WI38 (cell line): Measurements from ENCODE around the gene UNC5A.

Source experiments
- H3K4me3 ChIP-seq: 2 replicates; pipeline ENCODE4 v1.5.1; 2011; ENCODE audit warnings: low read depth, mild to moderate bottlenecking, control low read depth, low read length
- TF ChIP-seq, protein P1 (sequence below): IDR thresholded peaks from 2 replicates; pipeline ENCODE4 v1.5.1; 2012; ENCODE audit warnings: low read depth, mild to moderate bottlenecking, control low read depth, low read length

UNC5A gene

DNA sequence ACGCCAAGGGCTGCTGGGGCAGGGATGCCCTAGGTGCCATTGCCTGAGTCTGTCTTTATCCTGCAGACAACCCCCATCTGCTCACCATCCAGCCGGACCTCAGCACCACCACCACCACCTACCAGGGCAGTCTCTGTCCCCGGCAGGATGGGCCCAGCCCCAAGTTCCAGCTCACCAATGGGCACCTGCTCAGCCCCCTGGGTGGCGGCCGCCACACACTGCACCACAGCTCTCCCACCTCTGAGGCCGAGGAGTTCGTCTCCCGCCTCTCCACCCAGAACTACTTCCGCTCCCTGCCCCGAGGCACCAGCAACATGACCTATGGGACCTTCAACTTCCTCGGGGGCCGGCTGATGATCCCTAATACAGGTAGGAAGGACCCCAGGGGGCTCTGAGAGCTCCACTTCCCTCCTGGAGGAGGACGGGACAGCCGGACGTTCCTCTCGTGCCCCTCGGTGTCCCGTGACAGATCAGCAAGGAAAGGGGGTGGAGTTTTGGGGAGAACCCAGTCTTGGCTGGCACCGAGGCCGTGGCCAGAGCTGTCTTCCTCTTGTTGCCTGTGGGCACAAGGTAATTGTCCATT is 63.9 kb downstream of the UNC5A start:
- H3K4me3 ChIP-seq: no peak overlapping the region
- TF ChIP-seq, protein P1, sequence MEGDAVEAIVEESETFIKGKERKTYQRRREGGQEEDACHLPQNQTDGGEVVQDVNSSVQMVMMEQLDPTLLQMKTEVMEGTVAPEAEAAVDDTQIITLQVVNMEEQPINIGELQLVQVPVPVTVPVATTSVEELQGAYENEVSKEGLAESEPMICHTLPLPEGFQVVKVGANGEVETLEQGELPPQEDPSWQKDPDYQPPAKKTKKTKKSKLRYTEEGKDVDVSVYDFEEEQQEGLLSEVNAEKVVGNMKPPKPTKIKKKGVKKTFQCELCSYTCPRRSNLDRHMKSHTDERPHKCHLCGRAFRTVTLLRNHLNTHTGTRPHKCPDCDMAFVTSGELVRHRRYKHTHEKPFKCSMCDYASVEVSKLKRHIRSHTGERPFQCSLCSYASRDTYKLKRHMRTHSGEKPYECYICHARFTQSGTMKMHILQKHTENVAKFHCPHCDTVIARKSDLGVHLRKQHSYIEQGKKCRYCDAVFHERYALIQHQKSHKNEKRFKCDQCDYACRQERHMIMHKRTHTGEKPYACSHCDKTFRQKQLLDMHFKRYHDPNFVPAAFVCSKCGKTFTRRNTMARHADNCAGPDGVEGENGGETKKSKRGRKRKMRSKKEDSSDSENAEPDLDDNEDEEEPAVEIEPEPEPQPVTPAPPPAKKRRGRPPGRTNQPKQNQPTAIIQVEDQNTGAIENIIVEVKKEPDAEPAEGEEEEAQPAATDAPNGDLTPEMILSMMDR: no peak

DNA sequence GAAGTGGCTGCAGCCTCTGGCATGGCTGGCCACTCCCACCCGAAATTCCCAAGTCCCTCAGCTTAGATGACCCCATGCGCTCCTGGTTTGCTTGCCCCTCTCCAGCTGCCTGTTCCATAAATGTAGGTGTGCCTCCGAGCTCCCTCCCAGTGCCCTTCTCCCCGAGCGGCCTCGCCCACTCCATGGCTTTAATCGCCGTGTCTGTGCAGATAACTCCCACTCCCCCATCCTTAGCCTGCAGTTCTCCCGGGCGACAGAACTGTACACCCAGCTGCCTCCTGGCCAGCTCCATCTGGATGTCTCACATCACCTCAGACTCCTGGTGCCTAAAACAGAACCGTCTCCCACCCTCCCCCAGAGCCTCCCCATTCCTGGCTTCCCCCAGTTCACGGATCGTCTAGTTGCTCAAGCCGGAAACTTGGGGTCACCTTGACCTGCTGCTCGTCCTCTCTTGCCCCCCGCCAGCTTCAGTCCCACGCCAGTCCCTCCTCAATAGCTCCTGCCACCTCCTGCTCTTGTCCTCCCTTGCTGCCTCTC is 64.7 kb downstream of the UNC5A start:
- TF ChIP-seq, protein P1: no peak
- H3K4me3 ChIP-seq: no peak overlapping the region

DNA sequence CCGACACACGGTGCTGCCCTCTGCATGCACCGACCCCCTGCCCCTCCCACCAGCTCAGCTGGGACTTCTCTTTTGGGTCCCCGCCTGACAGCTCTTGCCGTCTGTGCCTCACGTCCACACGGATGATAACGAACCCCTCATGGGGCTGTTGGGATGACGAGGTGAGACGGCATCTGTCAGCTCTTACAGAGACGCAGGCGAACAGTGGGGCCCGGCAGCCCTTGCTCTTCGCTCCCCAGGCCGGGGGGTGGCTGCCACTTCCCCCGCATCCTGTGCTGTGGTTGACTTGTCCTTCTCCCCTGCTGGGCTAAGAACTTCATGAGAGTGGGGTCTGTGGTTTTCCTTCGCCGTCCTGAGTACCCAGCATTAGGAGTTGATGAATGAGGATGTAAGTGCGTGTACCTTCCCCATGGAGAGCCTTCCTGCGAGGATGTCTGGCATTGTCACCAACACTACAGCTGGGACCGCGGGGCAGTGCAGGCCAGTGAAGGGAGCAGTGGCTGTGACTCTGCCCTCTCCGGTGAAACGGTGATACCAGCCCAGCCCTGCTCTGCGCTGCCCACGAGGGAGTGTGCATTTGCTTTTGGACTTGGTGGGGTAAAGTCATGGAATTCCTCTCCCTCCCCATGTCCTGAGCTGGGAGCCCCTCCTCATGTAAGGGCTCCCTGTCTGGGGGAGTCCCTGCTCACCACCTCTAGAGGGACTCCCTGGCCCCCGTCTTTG is 65.6 kb downstream of the UNC5A start:
- H3K4me3 ChIP-seq: no peak overlapping the region
- TF ChIP-seq, protein P1: no peak

DNA sequence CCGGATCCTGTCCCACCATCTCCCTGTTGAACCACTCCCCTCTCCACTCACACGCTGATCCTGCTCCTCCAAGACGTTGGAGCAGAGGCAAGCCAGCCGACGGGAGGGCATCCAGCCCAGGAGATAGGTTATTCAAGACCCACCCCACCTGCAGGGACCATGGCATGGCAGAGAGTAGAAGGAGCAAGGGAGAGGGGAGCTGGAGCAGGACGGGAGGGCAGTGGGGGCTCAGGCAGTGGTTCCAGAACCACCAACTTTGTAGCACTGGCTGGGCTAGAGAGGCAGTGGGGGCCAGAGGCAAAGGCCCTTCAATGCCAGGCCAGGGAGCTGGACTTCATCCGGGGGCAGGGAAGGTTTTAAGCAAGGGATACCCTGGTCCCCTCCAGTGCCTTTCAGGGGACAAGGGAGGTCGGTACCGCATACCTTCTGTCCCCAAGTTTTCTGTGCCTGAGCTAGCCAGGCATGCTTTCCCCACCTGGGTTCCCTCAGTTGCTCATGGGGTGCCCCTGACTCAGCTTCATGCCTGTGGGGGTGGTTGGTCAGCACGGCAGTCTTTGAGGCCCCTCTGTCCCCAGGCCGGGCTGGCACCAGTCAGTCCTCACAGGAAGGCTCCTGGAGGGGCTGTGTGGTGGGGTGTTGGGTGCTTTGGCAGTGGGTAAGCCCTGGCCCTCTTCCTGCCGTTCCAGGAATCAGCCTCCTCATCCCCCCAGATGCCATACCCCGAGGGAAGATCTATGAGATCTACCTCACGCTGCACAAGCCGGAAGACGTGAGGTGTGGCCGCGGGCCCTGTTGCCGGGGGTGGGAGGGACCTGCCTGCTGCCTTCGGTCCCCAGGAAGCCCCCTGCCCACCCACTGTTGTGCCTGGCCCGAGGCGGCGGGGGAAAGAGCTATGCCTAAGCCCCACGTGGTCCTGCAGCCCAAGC is 66.4 kb downstream of the UNC5A start:
- TF ChIP-seq, protein P1: no peak

DNA sequence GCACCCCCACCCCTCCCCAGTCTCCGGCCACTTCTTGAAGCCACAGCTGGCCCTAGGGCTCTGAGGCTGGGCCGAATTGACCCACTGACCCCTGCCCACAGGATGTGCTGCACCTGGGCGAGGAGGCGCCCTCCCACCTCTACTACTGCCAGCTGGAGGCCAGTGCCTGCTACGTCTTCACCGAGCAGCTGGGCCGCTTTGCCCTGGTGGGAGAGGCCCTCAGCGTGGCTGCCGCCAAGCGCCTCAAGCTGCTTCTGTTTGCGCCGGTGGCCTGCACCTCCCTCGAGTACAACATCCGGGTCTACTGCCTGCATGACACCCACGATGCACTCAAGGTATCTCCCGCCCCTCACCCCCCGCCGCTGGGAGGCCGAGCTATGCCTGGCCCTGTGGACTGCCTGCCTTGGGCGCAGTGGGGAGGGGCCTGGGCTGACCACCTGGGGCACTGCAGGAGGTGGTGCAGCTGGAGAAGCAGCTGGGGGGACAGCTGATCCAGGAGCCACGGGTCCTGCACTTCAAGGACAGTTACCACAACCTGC is 67.5 kb downstream of the UNC5A start:
- no peak overlapping the region for H3K4me3 ChIP-seq
- TF ChIP-seq, protein P1: no peak

More for the DNA sequence above, 66.4 kb downstream of the UNC5A start:
- no peak overlapping the region for H3K4me3 ChIP-seq

DNA sequence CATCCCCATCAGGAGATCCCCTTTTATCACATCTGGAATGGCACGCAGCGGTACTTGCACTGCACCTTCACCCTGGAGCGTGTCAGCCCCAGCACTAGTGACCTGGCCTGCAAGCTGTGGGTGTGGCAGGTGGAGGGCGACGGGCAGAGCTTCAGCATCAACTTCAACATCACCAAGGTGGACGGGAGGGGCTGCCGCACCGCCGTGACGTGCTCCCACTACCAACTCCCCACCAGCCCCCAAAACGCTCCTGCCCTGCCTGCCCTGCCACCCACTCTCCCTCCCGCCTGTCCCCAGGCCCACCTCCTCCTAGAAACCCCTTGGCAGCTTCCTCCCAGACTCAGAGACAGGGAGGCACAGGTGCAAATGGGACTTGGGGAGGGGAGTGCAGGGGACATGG is 68.1 kb downstream of the UNC5A start:
- H3K4me3 ChIP-seq: no peak overlapping the region
- TF ChIP-seq, protein P1: no peak
